A549 (cell line): ENCODE measurements around the gene TCEANC2. TPM values are rescaled to one million over a fixed set of nuclear protein-coding genes. Genes with fewer than 3 reads are reported as not detected.
A peak's percentile ranks its signal among the peaks of the same experiment; 100 is the strongest.

Experiments
- ATAC-seq, 2 experiments: fragments of 200-7000 bp in 1 of 2; fragments of >200 bp in 1 of 2; cut with Nextera tagmentation in 1 of 2; cut with Tn5 transposase in 1 of 2; 3 replicates each; pipeline versions ENCODE4 v1.8.0 to v1.9.1; 2018 to 2020; ENCODE audit warnings: mild to moderate bottlenecking in 1 of 2, moderate library complexity in 1 of 2
- CTCF ChIA-PET: fragments of 300-600 bp; sonication (Branson Sonifier 250); formaldehyde crosslinking; extraction: SDS; loops from one replicate; lab custom pipeline; 2021; ENCODE audit warnings: antibody characterized with exemption, inconsistent platforms; lab: Yijun Ruan, JAX
- POLR2A ChIA-PET: fragments of 350-600 bp; formaldehyde crosslinking; extraction: SDS; loops from one replicate; lab custom pipeline; 2021; ENCODE audit warnings: antibody characterized with exemption, inconsistent platforms; lab: Yijun Ruan, JAX
- DNase-seq, 2 experiments: peaks; one replicate each; pipeline versions ENCODE4 v3.0.0 to v3.0.0-alpha.2; 2011 to 2016; ENCODE audit warnings: low read depth in 1 of 2, low spot score in 1 of 2
- FAIRE-seq: peaks from 2 replicates; lab custom pipeline; 2011; peaks lifted over from hg19 to GRCh38; lab: Jason Lieb, UNC
- H3K27ac ChIP-seq, 2 experiments: fragments of >200 bp; sonication (Bioruptor Twin); formaldehyde crosslinking; 3 replicates each; pipeline ENCODE4 v1.5.1; 2016 to 2017
- H3K4me1 ChIP-seq: fragments of >200 bp; sonication (Bioruptor Twin); formaldehyde crosslinking; 3 replicates; pipeline ENCODE4 v1.6.1; 2016
- H3K4me2 ChIP-seq: fragments of >200 bp; sonication (Bioruptor Twin); formaldehyde crosslinking; 3 replicates; pipeline ENCODE4 v1.6.1; 2016
- H3K4me3 ChIP-seq: fragments of >200 bp; sonication (Bioruptor Twin); formaldehyde crosslinking; 3 replicates; pipeline ENCODE4 v1.5.1; 2016
- H3K9me3 ChIP-seq: fragments of >200 bp; sonication (Bioruptor Twin); formaldehyde crosslinking; 3 replicates; pipeline ENCODE4 v1.6.1; 2016
- ATOH8 ChIP-seq: fragments of 250-450 bp; sonication (Bioruptor Pico); IDR thresholded peaks from 2 replicates; pipeline ENCODE4 v1.5.0; 2020; ENCODE audit warnings: low read depth, mild to moderate bottlenecking, moderate library complexity
- BHLHE40 ChIP-seq: IDR thresholded peaks from 2 replicates; pipeline ENCODE4 v1.6.1; 2012; ENCODE audit warnings: low read depth, low read length, inconsistent platforms
- CBX2 ChIP-seq: fragments of 200-600 bp; sonication (generic); IDR thresholded peaks from 2 replicates; pipeline ENCODE4 v1.6.1; 2016; ENCODE audit warnings: low read depth, mild to moderate bottlenecking, borderline replicate concordance
- CBX8 ChIP-seq: fragments of 200-600 bp; sonication (generic); IDR thresholded peaks from 2 replicates; pipeline ENCODE4 v1.6.1; 2016
- CEBPB ChIP-seq, 2 experiments: fragments of >200 bp in 1 of 2; sonication (Bioruptor Twin) in 1 of 2; formaldehyde crosslinking in 1 of 2; IDR thresholded peaks; 2 replicates each; pipeline ENCODE4 v1.6.1; 2012 to 2016
- CHD4 ChIP-seq: fragments of 200-600 bp; sonication (generic); IDR thresholded peaks from 2 replicates; pipeline ENCODE4 v1.6.1; 2016; ENCODE audit warnings: antibody characterized with exemption, mild to moderate bottlenecking, borderline replicate concordance
- CTCF ChIP-seq: fragments of >200 bp; sonication (Bioruptor Twin); formaldehyde crosslinking; IDR thresholded peaks from 3 replicates; pipeline ENCODE4 v1.5.1; 2016
- E2F6 ChIP-seq: IDR thresholded peaks from 2 replicates; pipeline ENCODE4 v1.6.1; 2012; ENCODE audit warnings: low read depth, borderline replicate concordance
- EHF ChIP-seq: fragments of 250-450 bp; sonication (Bioruptor Pico); IDR thresholded peaks from 2 replicates; pipeline ENCODE4 v1.5.0; 2020; ENCODE audit warnings: mild to moderate bottlenecking
- ELK1 ChIP-seq: fragments of 150-350 bp; IDR thresholded peaks from 2 replicates; pipeline ENCODE4 v1.6.1; 2014; ENCODE audit warnings: low read depth, mild to moderate bottlenecking, low read length
- FOSB ChIP-seq: fragments of 250-450 bp; sonication (Bioruptor Pico); IDR thresholded peaks from 2 replicates; pipeline ENCODE4 v1.5.0; 2020; ENCODE audit warnings: mild to moderate bottlenecking, moderate library complexity
- GATA3 ChIP-seq: IDR thresholded peaks from 2 replicates; pipeline ENCODE4 v1.6.1; 2012; ENCODE audit warnings: borderline replicate concordance
- HEYL ChIP-seq: fragments of 250-450 bp; sonication (Bioruptor Pico); IDR thresholded peaks from 2 replicates; pipeline ENCODE4 v1.8.0; 2021; ENCODE audit warnings: mild to moderate bottlenecking, moderate library complexity
- HMGXB4 ChIP-seq: fragments of 250-450 bp; sonication (Bioruptor Pico); IDR thresholded peaks from 2 replicates; pipeline ENCODE4 v1.5.0; 2021; ENCODE audit warnings: mild to moderate bottlenecking, moderate library complexity, borderline replicate concordance
- HOXB13 ChIP-seq: fragments of 250-450 bp; sonication (Bioruptor Pico); IDR thresholded peaks from 2 replicates; pipeline ENCODE4 v1.5.0; 2020; ENCODE audit warnings: low read depth, mild to moderate bottlenecking, moderate library complexity
- HOXB5 ChIP-seq: fragments of 250-450 bp; sonication (Bioruptor Pico); IDR thresholded peaks from 2 replicates; pipeline ENCODE4 v1.5.0; 2020; ENCODE audit warnings: mild to moderate bottlenecking, moderate library complexity
- KDM1A ChIP-seq: fragments of 200-600 bp; sonication (generic); IDR thresholded peaks from 2 replicates; pipeline ENCODE4 v1.6.1; 2016; ENCODE audit warnings: low read depth, mild to moderate bottlenecking
- MAZ ChIP-seq: fragments of 150-350 bp; IDR thresholded peaks from 2 replicates; pipeline ENCODE4 v1.6.1; 2014; ENCODE audit warnings: antibody characterized with exemption, low read depth, low read length, borderline replicate concordance
- NFE2L2 ChIP-seq: fragments of 150-350 bp; conservative IDR thresholded peaks from 2 replicates; pipeline ENCODE4 v1.6.1; 2014; ENCODE audit warnings: low read length
- NPAS2 ChIP-seq: fragments of 250-450 bp; sonication (Bioruptor Pico); IDR thresholded peaks from 2 replicates; pipeline ENCODE4 v1.8.0; 2022; ENCODE audit warnings: mild to moderate bottlenecking, moderate library complexity, borderline replicate concordance
- NR3C1 ChIP-seq: fragments of >200 bp; sonication (Bioruptor Twin); formaldehyde crosslinking; IDR thresholded peaks from 3 replicates; pipeline ENCODE4 v1.6.1; 2017
- PHF8 ChIP-seq: fragments of 200-600 bp; sonication (generic); IDR thresholded peaks from 2 replicates; pipeline ENCODE4 v1.6.1; 2016; ENCODE audit warnings: low read depth, mild to moderate bottlenecking, antibody characterized with exemption, moderate library complexity, borderline replicate concordance
- RARB ChIP-seq: fragments of 250-450 bp; sonication (Bioruptor Pico); IDR thresholded peaks from 2 replicates; pipeline ENCODE4 v1.8.0; 2021; ENCODE audit warnings: mild to moderate bottlenecking, moderate library complexity
- RFX5 ChIP-seq: fragments of 450-650 bp; IDR thresholded peaks from 2 replicates; pipeline ENCODE4 v1.7.1; 2014; ENCODE audit warnings: antibody characterized with exemption, mild to moderate bottlenecking, moderate library complexity
- RNF2 ChIP-seq: fragments of 200-600 bp; sonication (generic); IDR thresholded peaks from 2 replicates; pipeline ENCODE4 v1.6.1; 2016; ENCODE audit warnings: low read depth, mild to moderate bottlenecking, antibody characterized with exemption, moderate library complexity, borderline replicate concordance
- ZFP36 ChIP-seq: fragments of 450-650 bp; IDR thresholded peaks from 2 replicates; pipeline ENCODE4 v1.6.1; 2014; ENCODE audit warnings: borderline replicate concordance; ENCODE audit not compliant: partially characterized antibody
- WGBS: methylation state at CpG from one replicate; pipeline ENCODE4 v1.1.6; 2017; ENCODE audit errors: missing lambda C conversion rate; 5-methylcytosine and 5-hydroxymethylcytosine counted together
- polyA plus RNA-seq, 4 experiments: library from polyadenylated mRNA; depleted of rRNA in 3 of 4; stranded (reverse); fragments of >200 nt; fragmentation: RNase III in 1 of 4; extraction: RNeasy Plus Mini Kit Qiagen cat#74134 plus additional on column Dnase treatment in 1 of 4; gene quantifications; 2 replicates in 3 of 4; 3 replicates in 1 of 4; pipeline ENCODE4 v1.2.3, GENCODE V29; 2011 to 2017

Gene TCEANC2
- polyA plus RNA-seq, 2 of the 4 experiments (the other 2 are of a cell fraction) = 1.9 to 3.4 TPM

- no peak for TF ChIP-seq HOXB5
- no peak for TF ChIP-seq HEYL (CRISPR knock-in tag)
- TF ChIP-seq NFE2L2 = no peak
- no peak for TF ChIP-seq ELK1
- TF ChIP-seq E2F6 = no peak
- no peak for TF ChIP-seq ZFP36
- no peak for TF ChIP-seq ATOH8 (CRISPR knock-in tag)
- no peak for TF ChIP-seq EHF (CRISPR knock-in tag)
- TF ChIP-seq PHF8 = no peak
- no peak for TF ChIP-seq GATA3
- TF ChIP-seq, all 56 proteins: peak for 0
These were observed 61.5 kb downstream of the TCEANC2 start (continued) for GRCh38 chr1:54114955-54115354.

GRCh38 chr1:54115520-54115919 is 62.1 kb downstream of the TCEANC2 start:
- DNase-seq = no peak
- WGBS = 75% methylated on average over 3 of the region's 3 CpGs
- ChIA-PET CTCF (interaction anchor here (3.1 kb wide), 1 partner anchor 374 kb away, joined by 14 read pairs; no protein-coding TSS in a partner anchor), POLR2A (interaction anchor here (0.5 kb wide), 2 partner anchors 191 to 288 kb away, joined by 3 read pairs; no protein-coding TSS in a partner anchor)
- H3K4me2 ChIP-seq = no peak overlapping the region
- ATAC-seq = no peak
- FAIRE-seq = no peak
- H3K4me1 ChIP-seq = peaks cover 19% of the 10 kb centered on the region
- no peak overlapping the region for H3K4me3 ChIP-seq
- TF ChIP-seq KDM1A (no peak), RFX5 (no peak), ZFP36 (no peak), E2F6 (no peak), CEBPB (IDR thresholded peaks at IDR 0.05) (no peak), NR3C1 (no peak)
- TF ChIP-seq, all 56 proteins: peak for 0
- Histone ChIP-seq H3K9me3 (no peaks in the 10 kb centered on the region), H3K27ac (no peak overlapping the region)

- H3K4me1 ChIP-seq = peaks cover 26% of the 10 kb centered on the region
- ATAC-seq (peak; percentile 17 to 33; a peak in 2 of 6 replicates), DNase-seq (peak in 1 of 2 experiments; percentile 43), FAIRE-seq (no peak)
- CTCF ChIA-PET = interaction anchor here (0.8 to 2.1 kb wide), 5 partner anchors 10 to 372 kb away, joined by 3 to 10 read pairs (median 3); no protein-coding TSS in a partner anchor
- H3K9me3 ChIP-seq = no peaks in the 10 kb centered on the region
- H3K27ac ChIP-seq = peak overlapping the region; percentile 32 to 67; a peak in 2 of 6 replicates
- WGBS = 58% methylated on average over 10 of the region's 11 CpGs
- H3K4me3 ChIP-seq = no peak overlapping the region
- POLR2A ChIA-PET = no interaction called here
- H3K4me2 ChIP-seq = peak overlapping the region; percentile 39; the same call in 2 of the 3 replicates
- TF ChIP-seq NFE2L2 (no peak), HMGXB4 (no peak), CBX2 (no peak), BHLHE40 (no peak), RARB (no peak), CBX8 (no peak), CTCF (no peak), NPAS2 (no peak), MAZ (no peak), CHD4 (no peak), EHF (CRISPR knock-in tag) (no peak), RNF2 (no peak), CEBPB (IDR thresholded peaks at IDR 0.05) (no peak), FOSB (CRISPR knock-in tag) (no peak), HOXB13 (CRISPR knock-in tag) (no peak)
These were observed 64.6 kb downstream of the TCEANC2 start for GRCh38 chr1:54117815-54118563.
